K562 (cell line): ENCODE measurements around the gene PGPEP1. TPM values are rescaled to one million over a fixed set of nuclear protein-coding genes. Genes with fewer than 3 reads are reported as not detected.

Source experiments
- ATAC-seq: fragments of 200-7000 bp; cut with Tn5 transposase; 3 replicates; pipeline ENCODE4 v1.9.1; 2020; ENCODE audit warnings: moderate library complexity
- BruUV-seq: library from RNA; stranded (reverse); fragments of 400-500 nt; replicated peaks from 2 replicates; lab custom pipeline; 2021; lab: Mats Ljungman, UMichigan
- CTCF ChIA-PET: fragments of 300-600 bp; formaldehyde crosslinking; extraction: SDS; loops from one replicate; lab custom pipeline; 2021; ENCODE audit warnings: low intra/inter-chr PET ratio; lab: Yijun Ruan, JAX
- POLR2A ChIA-PET: fragments of 300-600, 350-650 bp; sonication (Branson Sonifier 250); formaldehyde crosslinking; extraction: SDS; loops from one replicate; lab custom pipeline; 2021; ENCODE audit warnings: antibody characterized with exemption, inconsistent platforms; lab: Yijun Ruan, JAX
- DNase-seq, 4 experiments: peaks; one replicate each; pipeline versions ENCODE4 v3.0.0 to v3.0.0-alpha.2; 2011 to 2018; ENCODE audit warnings: low spot score in 3 of 4, mixed read lengths in 3 of 4; ENCODE audit errors: extremely low read depth in 1 of 4
- FAIRE-seq: peaks from 2 replicates; lab custom pipeline; 2011; peaks lifted over from hg19 to GRCh38; lab: Jason Lieb, UNC
- H2AFZ ChIP-seq: 2 replicates; pipeline ENCODE4 v1.6.0; 2011; ENCODE audit warnings: low read depth, low read length, control low read depth, inconsistent platforms
- H3K27ac ChIP-seq: fragments of 200-600 bp; 3 replicates; pipeline ENCODE4 v1.8.0; 2011; ENCODE audit warnings: low read depth, mild to moderate bottlenecking, control low read depth, inconsistent platforms, low read length, moderate library complexity, mixed read lengths; ENCODE audit errors: extremely low read depth
- H3K27me3 ChIP-seq, 2 experiments: fragments of 300-600 bp in 1 of 2; 2 replicates in 1 of 2; 3 replicates in 1 of 2; pipeline versions ENCODE4 v1.6.0 to v1.8.0; 2011; ENCODE audit warnings: inconsistent platforms in 2 of 2, low read length in 2 of 2, mild to moderate bottlenecking in 1 of 2, mixed read lengths in 1 of 2, moderate library complexity in 1 of 2; ENCODE audit not compliant: control insufficient read depth in 2 of 2, insufficient read depth in 2 of 2
- H3K36me3 ChIP-seq: fragments of 300-600 bp; 3 replicates; pipeline ENCODE4 v1.8.0; 2011; ENCODE audit warnings: mild to moderate bottlenecking, low read length, inconsistent platforms; ENCODE audit not compliant: control insufficient read depth, insufficient read depth
- H3K4me1 ChIP-seq, 2 experiments: fragments of 200-600 bp in 1 of 2; replicated peaks in 1 of 2; 2 replicates in 1 of 2; 3 replicates in 1 of 2; pipeline versions ENCODE4 v1.5.1 to v1.8.0; 2011; ENCODE audit warnings: inconsistent platforms in 2 of 2, low read length in 2 of 2, mild to moderate bottlenecking in 1 of 2, mixed read lengths in 1 of 2, moderate library complexity in 1 of 2; ENCODE audit not compliant: control insufficient read depth in 2 of 2, insufficient read depth in 2 of 2
- H3K4me2 ChIP-seq: 2 replicates; pipeline ENCODE4 v1.6.1; 2011; ENCODE audit warnings: low read length, control low read depth, inconsistent platforms, mixed read lengths; ENCODE audit not compliant: insufficient read depth
- H3K4me3 ChIP-seq: fragments of 200-600 bp; sonication (generic), shearing (Covaris generic); 2 replicates; pipeline ENCODE4 v1.5.1; 2016; ENCODE audit warnings: control low read depth, inconsistent platforms
- H3K79me2 ChIP-seq: fragments of 200-600 bp; 3 replicates; pipeline ENCODE4 v1.8.0; 2011; ENCODE audit warnings: low read length, inconsistent platforms; ENCODE audit not compliant: control insufficient read depth, insufficient read depth
- H3K9ac ChIP-seq, 2 experiments: 2 replicates each; pipeline versions ENCODE4 v1.6.0 to v1.6.1; 2011; ENCODE audit warnings: low read depth in 2 of 2, low read length in 2 of 2, control low read depth in 1 of 2, inconsistent platforms in 1 of 2, mild to moderate bottlenecking in 1 of 2, mixed read lengths in 1 of 2; ENCODE audit not compliant: insufficient read depth in 1 of 2
- H3K9me1 ChIP-seq: one replicate; pipeline ENCODE4 v1.6.0; 2011; ENCODE audit warnings: inconsistent platforms, mild to moderate bottlenecking, low read length, moderate library complexity; ENCODE audit not compliant: control insufficient read depth, insufficient read depth
- H3K9me3 ChIP-seq: replicated peaks from 2 replicates; pipeline ENCODE4 v1.5.1; 2011; ENCODE audit warnings: low read depth, low read length, inconsistent platforms; ENCODE audit not compliant: control insufficient read depth, insufficient read depth
- H4K20me1 ChIP-seq: replicated peaks from 2 replicates; pipeline ENCODE4 v1.6.1; 2011; ENCODE audit warnings: low read length, inconsistent platforms, mixed read lengths; ENCODE audit not compliant: control insufficient read depth, insufficient read depth
- BDP1 ChIP-seq: IDR thresholded peaks from 3 replicates; pipeline ENCODE4 v1.6.1; 2011; ENCODE audit not compliant: insufficient read length, insufficient read depth
- CEBPB ChIP-seq: fragments of 450-650 bp; IDR thresholded peaks from 2 replicates; pipeline ENCODE4 v1.6.1; 2016; ENCODE audit warnings: missing genetic modification characterization, missing compliant biosample characterization
- CREBBP ChIP-seq: IDR thresholded peaks from one replicate; pipeline ENCODE4 v1.6.1; 2012; ENCODE audit warnings: low read depth, mild to moderate bottlenecking, control low read depth, inconsistent platforms, low read length
- FOXJ2 ChIP-seq: fragments of 200-800 bp; sonication (Bioruptor generic); IDR thresholded peaks from 2 replicates; pipeline ENCODE4 v1.6.1; 2016; ENCODE audit warnings: missing genetic modification characterization, missing compliant biosample characterization
- KAT8 ChIP-seq: fragments of 450-650 bp; IDR thresholded peaks from 2 replicates; pipeline ENCODE4 v1.6.1; 2016; ENCODE audit warnings: low read depth, mild to moderate bottlenecking
- KLF13 ChIP-seq: fragments of 450-650 bp; IDR thresholded peaks from 2 replicates; pipeline ENCODE4 v1.6.1; 2016; ENCODE audit warnings: missing genetic modification characterization, low read depth, mild to moderate bottlenecking, missing compliant biosample characterization, moderate library complexity, borderline replicate concordance
- MTA3 ChIP-seq: fragments of 450-650 bp; formaldehyde crosslinking; IDR thresholded peaks from 2 replicates; pipeline ENCODE4 v1.6.1; 2017; ENCODE audit warnings: mild to moderate bottlenecking, borderline replicate concordance
- POLR2AphosphoS2 ChIP-seq: IDR thresholded peaks from 2 replicates; pipeline ENCODE4 v1.6.1; 2012; ENCODE audit warnings: low read length, improper control_type of control experiment
- TCF7 ChIP-seq: sonication (generic); IDR thresholded peaks from 2 replicates; pipeline ENCODE4 v1.6.1; 2016; ENCODE audit warnings: antibody characterized with exemption, borderline replicate concordance
- TEAD1 ChIP-seq, 2 experiments: fragments of 450-650 bp in 1 of 2; sonication (generic) in 1 of 2; formaldehyde crosslinking; IDR thresholded peaks; 2 replicates each; pipeline versions ENCODE4 v1.4.0 to v1.8.0; 2020 to 2022; ENCODE audit warnings: mild to moderate bottlenecking in 2 of 2, missing genetic modification reagents in 1 of 2
- ZNF143 ChIP-seq: sonication (generic); formaldehyde crosslinking; IDR thresholded peaks from 2 replicates; pipeline ENCODE4 v1.9.0; 2022; ENCODE audit warnings: mild to moderate bottlenecking, missing genetic modification reagents
- WGBS: fragments of 100-300 bp; shearing (Covaris generic); methylation state at CpG from one replicate; pipeline ENCODE4 v1.1.6; 2016; ENCODE audit warnings: low coverage, mixed read lengths; ENCODE audit not compliant: insufficient coverage; ENCODE audit errors: missing lambda C conversion rate; 5-methylcytosine and 5-hydroxymethylcytosine counted together
- in situ Hi-C: fragments of 300-500 bp; cut with MboI; formaldehyde crosslinking; loops from 4 replicates; pipeline ENCODE4 v1.15.0; 2018; ENCODE audit warnings: inconsistent platforms, mixed read lengths
- intact Hi-C: fragments of 100-400 bp; cut with micrococcal nuclease; formaldehyde crosslinking; loops from 2 replicates; pipeline ENCODE4 v1.14.2; 2022
- polyA plus RNA-seq, 8 experiments: library from polyadenylated mRNA; depleted of rRNA in 4 of 8; stranded (reverse) in 5 of 8; unstranded in 3 of 8; fragments of >200 nt; fragmentation: Nextera tagmentation in 2 of 8; fragmentation: Illumina TruSeq in 1 of 8; extraction: Ambion mirVana in 2 of 8; extraction: Trizol in 1 of 8; gene quantifications; 2 replicates each; pipeline versions ENCODE4 v1.2.1 to v1.2.3, GENCODE V29; 2011 to 2014; ENCODE audit warnings: inconsistent platforms in 1 of 8, missing spikeins in 1 of 8
- total RNA-seq, 7 experiments: library from RNA; depleted of rRNA in 6 of 7; stranded (reverse); fragments of >200 nt in 6 of 7; fragmentation: Illumina TruSeq in 2 of 7; extraction: Trizol in 2 of 7; gene quantifications; 2 replicates each; pipeline versions ENCODE4 v1.2.1 to v1.2.3, GENCODE V29; 2011 to 2021; ENCODE audit warnings: low replicate concordance in 1 of 7
- TF ChIP-seq, protein P1 (sequence below): IDR thresholded peaks from 2 replicates; pipeline ENCODE4 v1.6.1; 2012; ENCODE audit warnings: low read depth, low read length, improper control_type of control experiment, borderline replicate concordance
- TF ChIP-seq, protein P2 (sequence below): fragments of 450-650 bp; IDR thresholded peaks from 2 replicates; pipeline ENCODE4 v1.6.1; 2018; ENCODE audit not compliant: partially characterized antibody

PGPEP1 gene
- total and polyA plus RNA-seq, 9 of the 15 experiments (the other 6 are each of a cell fraction or from before 2014, with no cell fraction given): 10.0 to 69.6 (median 33.5) TPM

DNA sequence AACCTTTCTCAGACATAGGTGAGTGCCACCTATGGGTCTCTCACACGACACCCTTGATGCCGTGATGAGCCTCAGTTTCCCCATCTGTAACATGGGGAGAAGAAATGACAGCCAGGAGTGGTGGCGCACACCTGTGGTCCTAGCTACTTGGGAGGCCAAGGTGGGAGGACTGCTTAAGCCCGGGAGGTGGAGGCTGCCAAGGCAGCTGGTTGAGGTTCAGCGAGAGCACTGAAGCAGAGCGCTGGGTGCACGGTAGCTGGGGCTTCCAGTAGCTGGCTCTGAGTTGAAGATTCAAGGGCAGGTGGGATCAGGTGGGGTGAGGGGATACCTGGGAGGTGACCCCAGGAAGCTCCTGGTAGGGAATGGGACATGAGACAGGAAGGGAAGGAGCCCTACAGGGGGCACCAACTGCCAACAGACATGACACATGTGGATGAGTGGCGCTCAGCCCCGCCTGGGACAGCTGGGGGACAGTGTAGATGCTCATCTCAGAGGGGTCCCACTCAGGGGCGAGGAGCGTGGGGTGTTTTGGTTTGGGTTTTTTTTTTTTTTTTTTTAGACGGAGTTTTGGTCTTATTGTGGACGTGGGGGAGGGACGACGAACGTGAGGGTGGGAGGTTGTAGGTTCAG lies 72.3 kb downstream of the PGPEP1 start (continued):
- TF ChIP-seq, protein P1, sequence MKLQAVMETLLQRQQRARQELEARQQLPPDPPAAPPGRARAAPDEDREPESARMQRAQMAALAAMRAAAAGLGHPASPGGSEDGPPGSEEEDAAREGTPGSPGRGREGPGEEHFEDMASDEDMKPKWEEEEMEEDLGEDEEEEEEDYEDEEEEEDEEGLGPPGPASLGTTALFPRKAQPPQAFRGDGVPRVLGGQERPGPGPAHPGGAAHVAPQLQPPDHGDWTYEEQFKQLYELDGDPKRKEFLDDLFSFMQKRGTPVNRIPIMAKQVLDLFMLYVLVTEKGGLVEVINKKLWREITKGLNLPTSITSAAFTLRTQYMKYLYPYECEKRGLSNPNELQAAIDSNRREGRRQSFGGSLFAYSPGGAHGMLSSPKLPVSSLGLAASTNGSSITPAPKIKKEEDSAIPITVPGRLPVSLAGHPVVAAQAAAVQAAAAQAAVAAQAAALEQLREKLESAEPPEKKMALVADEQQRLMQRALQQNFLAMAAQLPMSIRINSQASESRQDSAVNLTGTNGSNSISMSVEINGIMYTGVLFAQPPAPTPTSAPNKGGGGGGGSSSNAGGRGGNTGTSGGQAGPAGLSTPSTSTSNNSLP: no peak
- TF ChIP-seq BDP1: no peak

DNA sequence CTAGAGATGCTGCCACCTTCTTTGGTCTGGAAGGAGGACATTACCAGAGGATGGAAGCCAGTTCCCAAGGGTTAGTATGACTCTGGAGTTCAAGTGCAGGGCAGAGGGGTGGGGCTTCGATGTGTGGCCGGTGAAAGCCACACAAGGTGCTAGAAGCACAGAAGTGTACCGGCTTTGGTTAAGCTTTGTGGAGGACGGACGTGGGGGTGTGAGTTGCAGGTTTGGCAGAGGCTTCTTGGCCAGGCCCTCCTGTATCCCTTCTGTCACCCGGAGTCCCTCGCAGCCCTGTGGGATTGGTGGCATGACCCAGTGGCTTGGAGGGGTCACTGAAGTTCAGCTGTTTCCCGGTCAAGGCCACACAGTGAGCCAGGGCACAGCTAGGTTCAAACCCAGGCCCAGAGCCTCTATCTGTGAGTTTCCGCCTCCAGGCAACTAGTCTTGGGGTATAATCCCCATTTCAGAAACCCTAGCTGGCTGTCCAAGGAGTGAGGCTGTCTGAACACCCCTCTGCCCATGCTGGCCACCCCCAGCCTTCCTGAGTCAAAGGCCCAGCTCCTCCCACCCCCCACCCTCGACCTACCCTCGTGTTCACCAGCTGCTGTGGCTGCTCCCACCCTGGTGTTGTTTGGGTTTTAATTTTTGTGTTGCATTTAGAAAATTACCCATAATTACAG lies 74.2 kb downstream of the PGPEP1 start:
- in situ Hi-C loops: loop anchor here (10.0 kb wide), 1 partner anchor 320 kb away; the partner anchor contains the start of gene MAST3
- H2AFZ ChIP-seq: peak overlapping the region; percentile 91
- FAIRE-seq: peak; percentile 91
- peaks cover 19% of the 10 kb centered on the region for H3K79me2 ChIP-seq
- ATAC-seq: peak; percentile 20
- BruUV-seq: TSS peak; percentile 89
- H4K20me1 ChIP-seq: no peaks in the 10 kb centered on the region
- no peaks in the 10 kb centered on the region for H3K36me3 ChIP-seq
- H3K27ac ChIP-seq: peak overlapping the region; percentile 97
- peak overlapping the region; percentile 88 for H3K4me2 ChIP-seq
- H3K9me3 ChIP-seq: no peaks in the 10 kb centered on the region
- H3K4me1 ChIP-seq: peaks cover 41 to 70% of the 10 kb centered on the region in 2 experiments
- POLR2A ChIA-PET: interaction anchor here (0.5 to 11.1 kb wide), 11 partner anchors 14 to 295 kb away, joined by 3 to 244 read pairs (median 3); partner anchors contain the start of genes GDF15 and JUND
- CTCF ChIA-PET: interaction anchor here (0.8 to 0.9 kb wide), 2 partner anchors 13 to 65 kb away, joined by 3 to 4 read pairs; no protein-coding TSS in a partner anchor
- no peaks in the 10 kb centered on the region for H3K27me3 ChIP-seq
- intact Hi-C loops: loop anchor here (2.0 to 5.0 kb wide), 3 partner anchors 134 to 352 kb away; partner anchors contain the start of genes JUND and RAB3A
- H3K9me1 ChIP-seq: no peaks in the 10 kb centered on the region
- 0% methylated on average over 11 of the region's 11 CpGs for WGBS
- H3K9ac ChIP-seq: peak overlapping the region; percentile 82 to 93
- H3K4me3 ChIP-seq: peak overlapping the region; percentile 42
- DNase-seq: peak; percentile 42 to 91 (median 60)
- TF ChIP-seq ZNF143 (0 out of 2 replicates have a peak, but pooled peaks have one; percentile 39), FOXJ2 (peak; percentile 62; the same call in 1 of the 2 replicates), POLR2AphosphoS2 (no peak), TCF7 (no peak), CEBPB (no peak), TEAD1 (CRISPR knock-in tag; IDR thresholded peaks at IDR 0.05) (0 out of 4 replicates have a peak, but pooled peaks of 1 of the 2 experiments have one; percentile 32), KLF13 (no peak), KAT8 (no peak), CREBBP (no peak), MTA3 (no peak)
- TF ChIP-seq, protein P2, sequence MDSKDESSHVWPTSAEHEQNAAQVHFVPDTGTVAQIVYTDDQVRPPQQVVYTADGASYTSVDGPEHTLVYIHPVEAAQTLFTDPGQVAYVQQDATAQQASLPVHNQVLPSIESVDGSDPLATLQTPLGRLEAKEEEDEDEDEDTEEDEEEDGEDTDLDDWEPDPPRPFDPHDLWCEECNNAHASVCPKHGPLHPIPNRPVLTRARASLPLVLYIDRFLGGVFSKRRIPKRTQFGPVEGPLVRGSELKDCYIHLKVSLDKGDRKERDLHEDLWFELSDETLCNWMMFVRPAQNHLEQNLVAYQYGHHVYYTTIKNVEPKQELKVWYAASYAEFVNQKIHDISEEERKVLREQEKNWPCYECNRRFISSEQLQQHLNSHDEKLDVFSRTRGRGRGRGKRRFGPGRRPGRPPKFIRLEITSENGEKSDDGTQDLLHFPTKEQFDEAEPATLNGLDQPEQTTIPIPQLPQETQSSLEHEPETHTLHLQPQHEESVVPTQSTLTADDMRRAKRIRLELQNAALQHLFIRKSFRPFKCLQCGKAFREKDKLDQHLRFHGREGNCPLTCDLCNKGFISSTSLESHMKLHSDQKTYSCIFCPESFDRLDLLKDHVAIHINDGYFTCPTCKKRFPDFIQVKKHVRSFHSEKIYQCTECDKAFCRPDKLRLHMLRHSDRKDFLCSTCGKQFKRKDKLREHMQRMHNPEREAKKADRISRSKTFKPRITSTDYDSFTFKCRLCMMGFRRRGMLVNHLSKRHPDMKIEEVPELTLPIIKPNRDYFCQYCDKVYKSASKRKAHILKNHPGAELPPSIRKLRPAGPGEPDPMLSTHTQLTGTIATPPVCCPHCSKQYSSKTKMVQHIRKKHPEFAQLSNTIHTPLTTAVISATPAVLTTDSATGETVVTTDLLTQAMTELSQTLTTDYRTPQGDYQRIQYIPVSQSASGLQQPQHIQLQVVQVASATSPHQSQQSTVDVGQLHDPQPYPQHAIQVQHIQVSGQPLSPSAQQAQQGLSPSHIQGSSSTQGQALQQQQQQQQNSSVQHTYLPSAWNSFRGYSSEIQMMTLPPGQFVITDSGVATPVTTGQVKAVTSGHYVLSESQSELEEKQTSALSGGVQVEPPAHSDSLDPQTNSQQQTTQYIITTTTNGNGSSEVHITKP: peak; percentile 57
